Right renal cortex interstitium (tissue), 3 donors: ENCODE measurements around the gene GBE1. TPM values are rescaled to one million over a fixed set of nuclear protein-coding genes. Genes with fewer than 3 reads are reported as not detected.
"Not testable (repeated sequence)": the region's sequence is repeated elsewhere in the genome, so short reads cannot be mapped to it uniquely, and the experiment has no call there.

Experiments
- DNase-seq, 3 donors: peaks; one replicate each; pipeline ENCODE4 v3.0.0-alpha.2; 2013; ENCODE audit warnings: low read depth in 3 of 3, low spot score in 2 of 3
- polyA plus RNA-seq, 3 donors: library from polyadenylated mRNA; unstranded; fragments of 120-200 nt; gene quantifications; one replicate each; pipeline ENCODE4 v1.2.1, GENCODE V29; 2013; ENCODE audit not compliant: insufficient read length in 3 of 3

GBE1 gene
- 10 to 100 TPM; 32.6 to 36.0 (median 33.6) TPM for polyA plus RNA-seq

DNA sequence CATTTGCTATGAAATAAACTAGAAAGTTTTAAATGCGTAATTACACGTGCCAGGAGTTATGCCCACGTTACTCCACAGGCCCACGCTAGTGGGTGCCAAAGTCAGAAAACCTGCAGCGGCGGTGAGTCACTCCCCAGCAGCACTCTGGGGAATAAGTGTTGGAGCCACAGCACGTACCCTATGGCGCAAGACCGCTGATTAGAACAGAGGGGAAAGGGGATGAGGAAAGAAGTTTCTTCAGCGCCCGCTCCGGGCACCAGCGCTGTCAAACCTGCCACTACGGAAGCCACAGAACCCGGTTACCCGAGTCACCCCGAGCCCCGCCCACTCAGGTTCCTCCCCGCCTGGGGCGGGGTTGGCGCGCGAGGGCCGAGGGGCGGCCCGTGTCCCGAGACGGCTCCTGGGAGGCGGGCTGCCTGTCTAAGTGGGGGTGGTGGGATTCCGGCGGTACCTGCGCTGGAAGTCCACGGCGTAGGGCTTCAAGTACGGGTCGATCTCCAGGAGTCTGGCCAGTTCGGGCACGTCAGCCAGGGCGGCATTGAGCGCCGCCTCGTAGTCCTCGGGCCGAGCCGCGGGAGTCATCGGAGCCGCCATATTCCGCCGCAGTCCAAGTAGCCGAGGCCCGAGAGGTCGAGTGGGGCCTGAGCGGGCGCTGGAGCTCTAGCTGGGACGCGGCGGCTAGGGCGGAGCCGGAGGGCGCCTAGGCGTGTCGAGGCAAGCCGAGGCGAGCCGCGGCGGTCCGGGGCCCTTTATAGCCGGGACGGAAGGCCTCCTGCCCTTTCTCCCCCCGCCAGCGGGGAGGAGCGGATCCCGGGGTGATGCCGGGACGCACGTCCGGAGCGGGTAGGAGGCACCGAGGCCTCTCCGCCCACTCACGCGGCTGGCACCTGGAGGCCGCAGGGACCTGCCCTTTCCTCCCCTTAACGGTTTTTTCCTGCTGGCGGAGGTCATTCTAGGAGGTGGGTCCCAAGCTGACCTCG lies at the start of gene GBE1:
Gene GBE1 (minus strand): TSS at position 722 of the 980 bp plus-strand sequence. CDS start 128 bp downstream, at position 594.
- peak; percentile 80 for DNase-seq

DNA sequence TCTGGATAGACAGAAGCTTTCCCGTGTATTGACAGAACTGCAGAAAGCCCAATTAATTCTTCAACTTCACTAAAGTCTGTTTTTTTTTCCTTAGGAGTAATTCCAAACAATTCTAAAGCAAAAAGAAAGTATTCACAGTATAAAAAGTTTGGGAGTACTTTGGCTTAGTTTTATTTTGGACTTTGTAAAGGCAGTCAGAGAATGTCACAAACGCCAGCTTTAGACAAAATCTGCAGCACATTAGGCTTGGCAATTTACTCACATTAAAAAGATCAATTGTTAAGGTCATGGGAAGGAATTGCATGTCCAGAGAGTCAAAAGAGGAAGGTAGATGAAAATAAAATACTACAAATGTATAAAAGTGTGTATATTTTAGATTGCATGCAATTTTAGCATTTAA lies 47.5 kb upstream of the GBE1 start:
- DNase-seq: no peak

DNA sequence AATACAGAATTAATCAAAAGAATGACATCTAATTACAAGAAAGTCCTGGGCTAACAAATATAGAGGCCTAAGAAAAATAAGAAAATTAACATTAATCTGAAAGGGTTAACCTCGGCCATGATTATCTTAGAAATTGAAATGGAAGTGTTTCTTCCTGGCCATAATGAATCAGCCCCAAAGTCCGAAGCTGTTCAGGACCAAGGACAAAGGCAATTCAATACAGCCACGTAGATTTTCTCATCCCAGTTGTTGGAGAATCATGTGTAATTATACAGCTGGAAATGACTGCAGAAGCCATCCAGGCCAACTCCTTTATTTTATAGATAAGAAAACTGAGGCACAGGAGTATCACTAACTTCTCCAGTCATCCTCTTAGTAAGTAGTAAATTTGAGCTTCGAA lies 38.0 kb upstream of the GBE1 start:
- DNase-seq: no peak

DNA sequence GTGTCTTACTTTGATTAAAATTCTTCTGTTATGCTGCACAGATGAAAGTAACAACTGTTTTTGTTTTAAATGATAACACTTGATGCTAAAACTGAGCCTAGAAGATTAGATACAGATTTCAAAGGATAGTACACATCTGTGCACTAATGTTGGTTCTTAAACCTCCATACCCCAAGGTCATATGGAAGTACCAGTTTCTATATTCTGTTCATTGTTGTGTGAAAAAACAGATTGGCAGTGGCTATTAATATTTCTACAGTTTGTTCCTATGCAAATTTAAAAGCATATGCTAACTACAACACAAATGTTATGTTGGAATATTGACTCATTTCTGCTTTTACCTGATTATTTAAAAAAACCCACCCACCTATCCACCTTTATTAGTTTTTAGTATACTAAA lies 32.0 kb upstream of the GBE1 start:
- DNase-seq: no peak

DNA sequence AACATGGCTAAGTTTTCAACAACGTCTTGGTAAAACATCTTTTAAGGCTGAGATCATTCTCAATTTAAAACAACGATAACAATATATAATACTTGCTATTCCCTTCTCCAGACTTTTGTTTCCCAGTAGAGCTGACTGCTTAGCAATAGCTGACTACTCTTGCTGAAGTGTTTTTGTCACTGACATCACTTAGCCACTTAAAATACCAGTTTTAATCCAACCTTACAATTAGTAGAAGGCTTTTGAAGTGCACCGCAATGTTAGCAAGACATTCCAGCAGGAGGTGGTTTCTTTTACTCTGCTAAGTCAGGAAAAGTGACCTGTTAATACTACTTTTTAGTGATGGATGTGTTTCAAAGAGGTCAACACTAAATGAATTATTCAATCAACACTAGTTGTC lies 28.7 kb upstream of the GBE1 start:
- DNase-seq: no peak

DNA sequence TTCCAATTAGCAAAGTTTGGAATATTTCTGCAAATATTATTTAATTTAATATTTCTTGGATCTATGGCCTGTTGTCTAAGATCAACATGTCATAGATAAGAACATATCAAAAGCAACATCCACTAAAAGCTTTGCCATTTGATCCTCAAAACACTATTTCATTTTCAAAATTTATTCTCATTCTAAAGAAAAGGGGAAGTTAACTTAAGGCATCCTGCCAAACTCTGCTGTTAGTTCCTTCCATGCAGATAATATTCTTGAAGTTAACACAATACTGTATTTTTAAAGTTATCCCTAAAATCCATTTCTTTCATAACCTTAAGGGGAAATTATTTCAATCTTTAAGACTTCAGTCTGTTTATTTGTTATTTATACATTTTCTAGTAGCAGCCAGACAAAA lies 28.2 kb upstream of the GBE1 start:
- DNase-seq: no peak

DNA sequence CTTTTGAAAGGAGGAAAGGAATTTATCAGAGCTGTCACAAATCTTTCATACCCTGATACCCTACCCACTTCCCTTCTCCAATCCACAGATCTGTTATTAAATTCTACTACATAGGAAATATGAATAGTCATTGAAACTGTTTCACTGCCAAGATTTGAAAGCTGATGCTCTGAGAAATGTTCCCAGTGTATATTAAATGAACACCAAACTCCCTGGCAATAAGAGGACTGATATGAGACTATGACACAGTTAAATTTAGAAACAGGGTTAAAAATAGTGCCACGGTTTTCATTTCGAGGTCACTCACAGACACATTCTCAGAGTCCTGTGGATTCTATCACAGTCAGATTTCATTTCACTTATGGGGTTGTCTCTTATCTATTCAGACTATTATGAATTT lies 27.2 kb upstream of the GBE1 start:
- DNase-seq: no peak

DNA sequence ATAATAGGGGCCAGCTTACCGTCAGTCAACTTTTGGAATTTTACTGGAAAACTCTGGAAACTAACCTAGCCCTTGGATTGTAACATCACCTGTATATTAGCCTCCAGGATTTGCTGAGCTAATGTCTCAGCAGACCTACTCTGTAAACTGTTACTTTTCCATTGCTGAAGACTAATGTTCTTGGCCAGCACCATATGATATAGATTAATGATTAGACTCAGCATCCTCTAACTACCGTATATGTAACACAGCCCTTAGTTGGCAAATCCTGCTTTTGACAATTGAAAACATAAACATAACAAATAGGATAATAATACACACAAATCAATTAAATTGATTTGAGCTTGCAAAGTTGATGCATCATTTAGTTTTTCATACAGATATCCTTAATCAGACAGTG lies 26.6 kb upstream of the GBE1 start:
- no peak for DNase-seq

DNA sequence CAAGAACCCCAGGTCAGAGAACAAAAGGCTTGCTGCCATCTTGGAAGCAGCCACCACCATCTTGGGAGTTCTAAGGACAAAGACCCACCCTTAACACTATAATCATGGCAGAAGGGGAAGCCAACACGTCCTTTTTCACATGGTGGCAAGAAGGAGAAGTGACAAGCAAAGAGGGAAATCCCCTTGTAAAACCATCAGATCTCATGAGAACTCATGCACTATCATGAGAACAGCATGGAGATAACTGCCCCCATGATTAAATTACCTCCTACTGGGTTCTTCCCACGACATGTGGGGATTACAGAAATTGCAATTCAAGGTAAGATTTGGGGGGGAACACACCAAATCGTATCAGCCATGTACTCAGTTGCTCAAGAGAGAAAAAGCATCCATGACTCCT lies 21.1 kb upstream of the GBE1 start:
- DNase-seq: no peak

DNA sequence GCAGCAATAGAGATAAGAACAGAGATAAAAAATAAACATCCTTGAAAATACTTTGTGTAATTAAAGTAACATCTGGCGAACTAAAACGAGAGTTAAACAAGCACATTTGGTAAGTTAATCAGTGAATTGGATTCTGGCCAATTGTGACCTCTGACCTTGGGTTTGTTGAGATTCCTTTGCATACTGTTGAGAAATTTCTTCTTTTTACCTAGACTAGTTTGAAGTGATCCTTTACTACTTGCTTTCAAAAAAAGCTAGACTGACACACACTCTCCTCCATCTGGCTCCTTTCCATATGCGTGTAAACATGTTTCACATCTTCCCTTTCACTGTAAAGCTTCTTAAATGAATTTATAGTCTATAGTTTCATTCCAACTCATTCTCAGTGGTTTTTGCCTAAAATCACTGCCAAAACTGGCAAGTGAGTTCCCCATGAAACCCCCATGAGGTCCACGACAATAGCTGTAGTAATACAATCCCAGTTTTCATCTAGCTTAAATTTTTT lies 17.3 kb upstream of the GBE1 start:
- DNase-seq: no peak

DNA sequence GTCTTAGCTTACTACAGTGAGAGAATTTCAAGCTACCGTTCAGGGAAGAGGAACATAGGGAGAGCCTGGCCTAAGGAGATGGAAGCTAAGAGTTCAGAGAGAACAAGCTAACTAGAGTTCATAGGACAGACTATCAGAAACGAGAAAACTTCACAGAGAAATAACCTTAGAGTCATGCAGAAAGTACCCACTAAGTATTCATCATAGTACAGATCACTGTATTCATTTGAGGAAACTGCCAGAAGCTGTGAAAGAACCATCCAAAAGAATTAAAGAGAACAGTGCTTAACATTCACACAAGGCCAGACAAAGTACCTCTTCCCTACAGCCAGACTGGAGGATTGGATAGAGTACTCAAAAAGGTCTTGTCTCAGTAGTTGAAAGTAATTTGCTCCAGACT lies 15.2 kb upstream of the GBE1 start:
- no peak for DNase-seq

DNA sequence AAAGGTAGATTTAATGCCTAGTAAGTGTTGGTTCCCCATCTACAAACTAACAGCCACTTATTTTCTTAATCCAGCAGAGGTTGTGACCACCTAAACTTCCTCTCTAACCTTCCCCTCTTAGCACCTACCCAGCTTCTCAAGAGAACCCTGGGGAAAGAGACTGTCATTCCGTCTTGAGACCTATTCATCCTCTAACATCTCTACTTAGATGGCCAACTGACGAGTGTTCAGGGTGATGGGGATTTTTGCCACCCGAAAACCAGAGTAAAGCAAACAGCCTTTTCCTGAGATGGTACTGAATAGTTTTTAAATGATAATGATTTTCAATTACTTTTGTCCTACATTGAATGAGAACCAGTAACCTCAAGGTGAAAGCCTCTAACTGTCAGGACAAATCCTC lies 9.3 kb upstream of the GBE1 start:
- DNase-seq: no peak

DNA sequence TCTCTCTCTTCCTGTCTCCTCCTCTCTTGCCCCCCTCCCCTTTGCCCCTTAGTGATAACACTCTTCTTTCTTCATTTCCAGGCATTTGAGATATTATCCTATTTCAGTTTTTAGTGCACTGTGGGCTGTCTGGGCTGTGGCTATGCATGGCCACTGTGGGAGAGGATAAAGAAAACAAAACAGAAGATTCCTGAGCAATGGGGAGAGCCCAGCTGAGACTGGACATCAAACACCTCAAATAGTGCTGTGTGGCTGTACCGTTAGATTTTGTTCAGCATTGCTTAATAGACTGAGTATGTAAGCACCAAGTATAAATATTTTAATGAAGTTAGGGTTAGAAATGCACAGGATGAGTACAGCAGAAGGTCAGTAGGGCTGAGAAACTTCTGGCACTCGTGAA lies 7.9 kb upstream of the GBE1 start:
- DNase-seq: no peak

DNA sequence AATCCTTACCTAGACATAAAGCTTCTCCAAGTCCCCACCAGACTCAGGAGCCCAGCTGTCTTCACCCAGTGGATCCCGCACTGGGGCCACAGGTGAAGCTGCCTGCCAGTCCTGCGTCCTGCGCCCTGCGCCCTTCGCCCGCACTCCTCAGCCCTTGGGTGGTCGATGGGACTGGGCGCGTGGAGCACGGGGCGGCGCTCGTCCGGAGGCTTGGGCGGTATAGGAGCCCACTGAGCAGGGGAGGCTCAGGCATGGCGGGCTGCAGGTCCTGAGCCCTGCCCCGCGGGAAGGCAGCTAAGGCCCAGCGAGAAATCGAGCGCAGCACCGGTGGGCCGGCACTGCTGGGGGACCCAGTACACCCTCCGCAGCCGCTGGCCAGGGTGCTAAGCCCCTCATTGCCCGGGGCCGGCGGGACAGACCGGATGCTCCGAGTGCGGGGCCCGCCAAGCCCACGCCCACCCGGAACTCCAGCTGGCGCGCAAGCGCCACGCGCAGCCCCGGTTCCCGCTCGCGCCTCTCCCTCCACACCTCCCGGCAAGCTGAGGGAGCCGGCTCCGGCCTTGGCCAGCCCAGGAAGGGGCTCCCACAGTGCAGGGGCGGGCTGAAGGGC lies 5.9 kb upstream of the GBE1 start:
- DNase-seq: not testable (repeated sequence)

DNA sequence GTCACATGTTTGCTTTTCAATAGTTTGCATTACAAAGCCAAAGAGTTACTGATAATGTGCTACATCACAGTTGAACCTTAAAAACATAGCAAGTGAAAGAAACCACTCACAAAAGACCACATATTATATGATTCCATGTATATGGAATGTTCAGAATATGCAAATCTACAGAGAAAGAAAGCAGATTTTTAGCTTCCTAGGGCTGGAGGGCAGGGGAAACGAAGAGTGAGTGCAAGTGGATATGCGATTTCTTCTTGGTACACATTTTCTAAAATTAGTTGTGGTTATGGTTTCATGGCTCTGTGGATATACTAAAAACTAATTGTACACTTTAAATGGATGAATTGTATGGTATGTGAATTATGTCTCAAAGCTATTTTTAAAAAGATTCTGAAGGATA lies 4.0 kb upstream of the GBE1 start:
- DNase-seq: no peak

DNA sequence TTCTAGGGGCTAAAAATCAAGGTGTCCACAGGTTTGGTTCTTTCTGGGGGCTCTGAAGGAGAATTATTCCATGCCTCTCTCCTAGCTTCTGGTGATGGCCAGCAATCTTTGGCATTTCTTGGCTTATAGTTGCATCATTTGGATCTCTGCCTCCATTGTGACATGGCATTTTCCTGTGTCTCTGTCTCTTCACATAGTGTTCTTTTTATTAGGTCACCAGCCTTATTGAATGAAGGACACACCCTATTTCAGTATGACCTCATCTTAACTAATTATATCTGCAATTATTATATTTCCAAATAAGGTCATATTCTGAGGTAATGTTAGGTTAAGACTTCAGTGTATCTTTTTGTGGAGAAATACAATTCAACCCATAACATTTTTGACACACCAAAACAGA lies 3.2 kb upstream of the GBE1 start:
- no peak for DNase-seq

DNA sequence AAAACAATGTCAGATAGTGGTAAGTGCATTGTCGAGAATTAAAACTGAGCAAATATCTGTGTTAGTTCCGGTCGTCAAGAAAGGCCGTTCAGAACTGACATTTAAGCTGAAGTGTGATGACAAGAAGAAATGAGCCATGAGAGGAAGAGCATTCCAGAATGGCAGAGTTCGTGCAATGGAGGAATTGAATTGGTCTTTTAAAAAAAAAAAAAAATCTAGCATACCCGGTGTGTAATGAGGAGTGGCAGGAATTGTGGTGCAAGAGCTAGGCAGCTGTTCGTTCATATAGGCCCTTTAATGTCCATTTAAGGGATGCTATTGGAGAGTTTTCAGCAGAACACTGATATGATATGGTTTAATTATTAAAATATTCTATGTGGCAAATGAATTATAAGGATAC lies 2.6 kb upstream of the GBE1 start:
- DNase-seq: no peak

DNA sequence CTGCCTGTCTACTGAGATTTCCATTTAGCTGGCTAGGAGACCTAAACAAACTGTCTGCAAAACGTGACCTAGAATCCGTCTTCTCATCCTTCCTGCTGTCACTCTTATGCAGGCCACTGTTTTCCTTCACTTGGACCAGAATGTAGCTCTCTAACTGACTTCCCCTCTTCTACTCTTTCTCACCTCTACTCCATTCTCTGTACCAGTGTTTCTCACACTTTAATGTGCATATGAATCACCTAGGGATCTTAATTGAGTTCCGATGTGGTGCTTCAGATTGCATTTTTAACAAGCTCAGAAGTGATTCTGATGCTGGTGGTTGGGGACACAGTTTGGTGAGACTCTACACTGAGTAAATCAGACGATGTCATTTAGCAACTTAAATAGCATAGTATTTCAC lies 1.6 kb upstream of the GBE1 start:
- no peak for DNase-seq

DNA sequence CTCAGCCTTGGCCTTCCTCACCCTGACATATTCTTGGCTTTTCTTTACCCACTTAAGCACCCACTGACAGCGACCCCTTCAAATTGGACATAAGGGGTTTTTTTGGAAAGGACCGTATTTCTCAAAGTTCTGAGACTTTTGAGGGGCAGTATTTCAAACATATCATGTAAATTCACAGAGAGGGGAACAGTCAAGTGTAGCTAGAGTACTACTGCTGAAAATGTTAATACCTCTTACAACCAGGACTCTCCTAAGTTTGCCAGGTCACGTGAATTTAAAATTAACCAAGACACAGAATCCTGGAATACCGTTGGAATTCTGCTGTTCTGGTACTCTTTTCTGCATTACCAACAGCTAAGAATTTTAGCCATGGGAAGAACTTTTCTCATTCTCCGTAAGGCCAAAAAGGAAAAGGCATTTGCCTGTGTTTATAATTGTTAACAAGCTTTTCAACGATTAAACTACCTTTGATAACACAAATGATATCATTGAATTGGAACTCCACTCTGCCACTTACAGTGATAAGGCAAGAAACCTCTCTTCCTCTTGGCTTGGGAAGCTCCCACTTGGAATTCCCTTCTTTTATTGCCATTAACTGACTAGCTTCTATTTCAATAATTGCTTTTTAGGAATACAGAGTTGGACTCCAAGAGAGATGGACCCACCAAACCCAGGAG lies 597 bp upstream of the GBE1 start:
- no peak for DNase-seq

DNA sequence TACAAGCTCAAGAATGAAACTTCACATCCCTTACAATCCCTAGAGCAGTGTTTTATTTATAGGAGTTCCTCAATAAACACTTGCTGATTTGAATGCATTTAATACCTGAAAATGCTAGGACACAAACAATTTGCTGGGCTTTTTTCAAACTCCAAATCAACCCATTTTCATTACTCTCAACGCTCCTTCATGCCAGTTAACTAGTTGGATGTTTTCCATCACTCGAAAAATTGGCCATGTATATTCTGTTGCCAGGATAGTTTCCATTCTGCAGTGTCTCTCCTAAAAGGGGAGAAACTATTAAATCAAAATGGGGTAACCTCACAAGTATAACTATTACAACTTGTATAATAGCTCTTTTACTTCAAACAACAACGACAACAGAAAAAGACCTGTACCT lies 1.2 kb downstream of the GBE1 start:
- no peak for DNase-seq

DNA sequence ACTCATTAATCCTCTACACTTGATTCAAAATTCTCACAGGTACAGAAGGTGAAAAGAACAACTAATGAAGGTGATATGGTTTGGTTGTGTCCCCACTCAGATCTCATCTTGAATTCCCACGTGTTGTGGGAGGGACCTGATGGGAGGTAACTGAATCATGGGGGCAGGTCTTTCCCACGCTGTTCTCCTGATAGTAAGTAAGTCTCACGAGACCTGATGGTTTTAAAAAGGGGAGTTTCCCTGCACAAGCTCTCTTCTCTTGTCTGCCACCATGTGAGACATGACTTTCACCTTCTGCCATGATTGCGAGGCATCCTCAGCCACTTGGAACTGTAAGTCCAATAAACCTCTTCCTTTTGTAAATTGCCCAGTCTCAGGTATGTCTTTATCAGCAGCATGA lies 2.7 kb downstream of the GBE1 start:
- not testable (repeated sequence) for DNase-seq
